Neural cell (in vitro differentiated cells): ENCODE data around the gene EDRF1. TPM values are rescaled to one million over a fixed set of nuclear protein-coding genes. Genes with fewer than 3 reads are reported as not detected.
A peak's percentile ranks its signal among the peaks of the same experiment; 100 is the strongest.

ENCODE experiments used
- H2AFZ ChIP-seq: fragments of 200-600, 300-800 bp; sonication (generic), shearing (Covaris generic); 2 replicates; pipeline ENCODE4 v1.6.0; 2014; ENCODE audit warnings: low read depth, mild to moderate bottlenecking, antibody characterized with exemption, low read length, moderate library complexity
- H3F3A ChIP-seq: fragments of 200-600 bp; shearing (Covaris generic); 2 replicates; pipeline ENCODE4 v1.6.1; 2016; ENCODE audit warnings: mild to moderate bottlenecking, moderate library complexity, mixed read lengths, antibody characterized with exemption, low read length; ENCODE audit not compliant: insufficient read depth, poor library complexity, severe bottlenecking
- H3K27ac ChIP-seq: fragments of 200-600, 300-800 bp; sonication (generic), shearing (Covaris generic); 2 replicates; pipeline ENCODE4 v1.5.1; 2014; ENCODE audit warnings: mild to moderate bottlenecking, low read length, moderate library complexity
- H3K27me3 ChIP-seq: fragments of 300-800, 200-600 bp; sonication (generic), shearing (Covaris generic); 2 replicates; pipeline ENCODE4 v1.6.0; 2014; ENCODE audit warnings: mild to moderate bottlenecking, low read depth, low read length, moderate library complexity; ENCODE audit not compliant: insufficient read depth
- H3K36me3 ChIP-seq: fragments of 300-800, 200-600 bp; sonication (generic), shearing (Covaris generic); 2 replicates; pipeline ENCODE4 v1.5.1; 2014; ENCODE audit warnings: mild to moderate bottlenecking, antibody characterized with exemption, low read length, moderate library complexity; ENCODE audit not compliant: insufficient read depth
- H3K4me2 ChIP-seq: fragments of 300-800, 200-600 bp; sonication (generic), shearing (Covaris generic); 2 replicates; pipeline ENCODE4 v1.6.0; 2014; ENCODE audit warnings: mild to moderate bottlenecking, low read length
- H3K4me3 ChIP-seq: fragments of 300-800, 200-600 bp; sonication (generic), shearing (Covaris generic); 2 replicates; pipeline ENCODE4 v1.5.1; 2014; ENCODE audit warnings: mild to moderate bottlenecking, low read length, moderate library complexity
- H3K79me2 ChIP-seq: fragments of 200-600 bp; shearing (Covaris generic); replicated peaks from 2 replicates; pipeline ENCODE4 v1.6.0; 2014; ENCODE audit warnings: mild to moderate bottlenecking, low read length, moderate library complexity; ENCODE audit not compliant: insufficient read depth
- H3K9ac ChIP-seq: fragments of 300-800, 200-600 bp; sonication (generic), shearing (Covaris generic); 2 replicates; pipeline ENCODE4 v1.6.1; 2016; ENCODE audit warnings: mild to moderate bottlenecking, low read length, mixed read lengths
- H3K9me2 ChIP-seq: fragments of 200-600 bp; shearing (Covaris generic); 2 replicates; pipeline ENCODE4 v1.6.1; 2016; ENCODE audit warnings: mild to moderate bottlenecking, low read length, mixed read lengths; ENCODE audit not compliant: insufficient read depth
- H3K9me3 ChIP-seq: fragments of 200-600, 300-800 bp; sonication (generic), shearing (Covaris generic); 2 replicates; pipeline ENCODE4 v1.6.1; 2016; ENCODE audit warnings: mild to moderate bottlenecking, mixed run types, low read length, moderate library complexity, mixed read lengths
- H4K20me1 ChIP-seq: fragments of 200-600 bp; shearing (Covaris generic); 2 replicates; pipeline ENCODE4 v1.6.1; 2016; ENCODE audit warnings: mild to moderate bottlenecking, mixed run types; ENCODE audit not compliant: insufficient read depth
- EP300 ChIP-seq: fragments of 450-650 bp; conservative IDR thresholded peaks from 2 replicates; pipeline ENCODE4 v1.6.1; 2014; ENCODE audit warnings: antibody characterized with exemption, mild to moderate bottlenecking, moderate library complexity; ENCODE audit not compliant: poor library complexity, severe bottlenecking
- EZH2 ChIP-seq: fragments of 200-600, 300-800 bp; shearing (Covaris generic), sonication (generic); IDR thresholded peaks from 2 replicates; pipeline ENCODE4 v1.6.1; 2014; ENCODE audit warnings: antibody characterized with exemption, low read length, borderline replicate concordance, mild to moderate bottlenecking; ENCODE audit not compliant: insufficient read depth, poor library complexity, severe bottlenecking
- MXI1 ChIP-seq: fragments of 450-650 bp; conservative IDR thresholded peaks from 2 replicates; pipeline ENCODE4 v1.6.1; 2014; ENCODE audit warnings: antibody characterized with exemption, mild to moderate bottlenecking; ENCODE audit not compliant: poor library complexity, severe bottlenecking
- POLR2AphosphoS5 ChIP-seq: IDR thresholded peaks from 2 replicates; pipeline ENCODE4 v1.6.1; 2012
- RAD21 ChIP-seq: fragments of 450-650 bp; conservative IDR thresholded peaks from 2 replicates; pipeline ENCODE4 v1.6.1; 2014; ENCODE audit warnings: antibody characterized with exemption, mild to moderate bottlenecking, moderate library complexity
- REST ChIP-seq: IDR thresholded peaks from 2 replicates; pipeline ENCODE4 v1.6.1; 2012; ENCODE audit warnings: borderline replicate concordance
- SMC3 ChIP-seq: fragments of 450-650 bp; conservative IDR thresholded peaks from 2 replicates; pipeline ENCODE4 v1.6.1; 2014; ENCODE audit warnings: antibody characterized with exemption, mild to moderate bottlenecking, moderate library complexity; ENCODE audit not compliant: poor library complexity
- TAF1 ChIP-seq: IDR thresholded peaks from 2 replicates; pipeline ENCODE4 v1.6.1; 2012; ENCODE audit warnings: low read depth
- polyA plus RNA-seq: library from polyadenylated mRNA; depleted of rRNA; stranded (reverse); fragments of >200 nt; gene quantifications from 2 replicates; pipeline ENCODE4 v1.2.3, GENCODE V29; 2014
- TF ChIP-seq, protein P1 (sequence below): fragments of 450-650 bp; IDR thresholded peaks from 2 replicates; pipeline ENCODE4 v1.5.1; 2014; ENCODE audit warnings: antibody characterized with exemption, mild to moderate bottlenecking, moderate library complexity; ENCODE audit not compliant: poor library complexity, severe bottlenecking

Gene EDRF1
- polyA plus RNA-seq, 1 donor from 2014 or later: 54.1 TPM

DNA sequence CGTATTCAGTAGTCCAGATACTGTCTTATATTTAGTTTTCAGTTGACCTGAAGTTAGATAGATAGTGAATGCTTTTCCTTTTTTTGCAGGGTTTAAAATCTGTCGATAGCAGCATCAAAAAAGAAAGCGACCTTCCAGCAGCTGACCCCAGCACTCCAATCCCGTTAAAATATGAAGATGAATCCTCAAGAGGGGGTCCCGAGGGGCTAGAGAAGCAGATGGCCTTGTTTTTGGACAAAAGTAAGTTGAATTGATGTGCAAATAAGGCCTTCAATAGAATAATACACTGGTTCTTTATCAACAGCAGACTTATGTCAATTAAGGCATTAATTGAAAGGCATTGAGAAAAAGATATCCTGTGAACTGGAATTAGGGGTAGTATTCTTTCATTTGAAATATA lies 18.7 kb downstream of the EDRF1 start:
- no peak for TF ChIP-seq SMC3
- no peak overlapping the region for H3K27ac ChIP-seq
- no peaks in the 10 kb centered on the region for H4K20me1 ChIP-seq
- no peaks in the 10 kb centered on the region for H3K27me3 ChIP-seq
- H3F3A ChIP-seq: no peaks in the 10 kb centered on the region
- H3K4me3 ChIP-seq: no peak overlapping the region
- no peak overlapping the region for H3K9ac ChIP-seq
- no peaks in the 10 kb centered on the region for H3K9me3 ChIP-seq
- H3K36me3 ChIP-seq: peaks cover 29% of the 10 kb centered on the region
- no peaks in the 10 kb centered on the region for H3K9me2 ChIP-seq
- no peak overlapping the region for H2AFZ ChIP-seq
- H3K4me2 ChIP-seq: no peak overlapping the region
- no peaks in the 10 kb centered on the region for H3K79me2 ChIP-seq

DNA sequence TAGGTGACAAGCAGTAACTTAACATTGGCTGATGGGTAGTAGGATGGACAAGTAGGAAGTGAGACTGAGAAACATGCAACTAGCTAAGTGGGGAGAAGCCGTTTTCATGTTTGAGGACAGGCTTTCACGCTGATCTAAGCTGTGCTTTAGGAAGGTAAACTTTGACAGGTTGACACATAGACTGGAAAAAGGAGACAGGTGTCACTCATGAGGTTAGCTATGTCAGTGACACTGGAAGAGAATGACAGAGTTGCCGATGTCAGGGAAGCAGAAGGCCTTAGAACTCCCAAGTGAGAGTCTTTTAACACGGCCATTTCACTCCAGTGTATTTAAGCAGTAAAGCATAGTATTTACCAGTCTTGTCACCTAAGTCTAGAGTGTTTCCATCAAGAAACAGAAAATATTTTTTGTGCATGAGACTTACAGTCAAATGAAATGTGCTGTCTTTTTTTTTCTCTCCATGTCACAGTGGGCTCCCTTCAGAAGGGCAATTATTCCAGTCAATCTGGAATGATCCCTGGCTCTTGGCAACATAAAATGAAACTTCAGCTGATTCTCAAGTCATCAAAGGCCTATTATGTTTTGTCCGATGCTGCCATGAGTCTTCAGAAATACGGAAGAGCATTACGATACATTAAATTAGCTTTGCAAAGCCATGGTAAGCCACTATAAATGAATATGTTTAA lies 20.6 kb downstream of the EDRF1 start:
- H4K20me1 ChIP-seq: no peaks in the 10 kb centered on the region
- no peaks in the 10 kb centered on the region for H3F3A ChIP-seq
- H3K4me2 ChIP-seq: peak overlapping the region; percentile 62
- TF ChIP-seq, protein P1, sequence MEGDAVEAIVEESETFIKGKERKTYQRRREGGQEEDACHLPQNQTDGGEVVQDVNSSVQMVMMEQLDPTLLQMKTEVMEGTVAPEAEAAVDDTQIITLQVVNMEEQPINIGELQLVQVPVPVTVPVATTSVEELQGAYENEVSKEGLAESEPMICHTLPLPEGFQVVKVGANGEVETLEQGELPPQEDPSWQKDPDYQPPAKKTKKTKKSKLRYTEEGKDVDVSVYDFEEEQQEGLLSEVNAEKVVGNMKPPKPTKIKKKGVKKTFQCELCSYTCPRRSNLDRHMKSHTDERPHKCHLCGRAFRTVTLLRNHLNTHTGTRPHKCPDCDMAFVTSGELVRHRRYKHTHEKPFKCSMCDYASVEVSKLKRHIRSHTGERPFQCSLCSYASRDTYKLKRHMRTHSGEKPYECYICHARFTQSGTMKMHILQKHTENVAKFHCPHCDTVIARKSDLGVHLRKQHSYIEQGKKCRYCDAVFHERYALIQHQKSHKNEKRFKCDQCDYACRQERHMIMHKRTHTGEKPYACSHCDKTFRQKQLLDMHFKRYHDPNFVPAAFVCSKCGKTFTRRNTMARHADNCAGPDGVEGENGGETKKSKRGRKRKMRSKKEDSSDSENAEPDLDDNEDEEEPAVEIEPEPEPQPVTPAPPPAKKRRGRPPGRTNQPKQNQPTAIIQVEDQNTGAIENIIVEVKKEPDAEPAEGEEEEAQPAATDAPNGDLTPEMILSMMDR: no peak
- TF ChIP-seq EZH2 (no peak), RAD21 (no peak), POLR2AphosphoS5 (peak; percentile 95), SMC3 (peak; percentile 44), MXI1 (peak; percentile 29), EP300 (peak; percentile 100), REST (peak; percentile 62), TAF1 (no peak)
- H3K9ac ChIP-seq: no peak overlapping the region
- no peaks in the 10 kb centered on the region for H3K9me3 ChIP-seq
- peak overlapping the region; percentile 47 for H3K4me3 ChIP-seq
- H3K36me3 ChIP-seq: peaks cover 34% of the 10 kb centered on the region
- H3K79me2 ChIP-seq: no peaks in the 10 kb centered on the region
- H3K27ac ChIP-seq: peak overlapping the region; percentile 49
- H2AFZ ChIP-seq: no peak overlapping the region
- no peaks in the 10 kb centered on the region for H3K9me2 ChIP-seq
- H3K27me3 ChIP-seq: no peaks in the 10 kb centered on the region

DNA sequence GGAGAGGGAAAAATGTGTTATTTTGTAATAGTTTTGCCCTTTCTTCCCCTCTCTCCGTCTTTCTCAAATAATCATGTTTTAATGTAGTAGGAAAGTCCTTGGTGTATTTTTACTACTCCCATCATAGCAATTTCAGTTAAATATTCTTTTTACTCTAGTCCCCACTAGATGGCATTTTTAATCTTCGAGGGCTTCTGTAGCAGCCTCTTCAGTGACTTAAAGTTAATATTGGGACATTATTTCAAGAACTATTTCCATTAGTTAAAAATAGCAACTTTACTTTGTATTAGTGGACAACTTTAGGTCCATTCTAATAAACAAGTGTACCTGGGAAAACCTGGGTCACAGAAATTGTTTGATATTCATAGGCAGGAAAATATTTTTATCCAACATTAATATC lies 23.0 kb downstream of the EDRF1 start:
- Histone ChIP-seq H2AFZ (no peak overlapping the region), H3K4me2 (no peak overlapping the region), H3F3A (no peaks in the 10 kb centered on the region), H4K20me1 (no peaks in the 10 kb centered on the region), H3K4me3 (no peak overlapping the region), H3K9me2 (no peaks in the 10 kb centered on the region), H3K79me2 (no peaks in the 10 kb centered on the region), H3K9ac (no peak overlapping the region), H3K9me3 (no peaks in the 10 kb centered on the region), H3K27ac (no peak overlapping the region), H3K36me3 (peaks cover 41% of the 10 kb centered on the region), H3K27me3 (no peaks in the 10 kb centered on the region)
- no peak for TF ChIP-seq SMC3
- peak; percentile 30 for TF ChIP-seq RAD21
- TF ChIP-seq, protein P1: peak; percentile 38
